Kidney (tissue), 14 donors: ENCODE measurements around the gene OR9Q1. TPM values are rescaled to one million over a fixed set of nuclear protein-coding genes. Genes with fewer than 3 reads are reported as not detected.

Source experiments
- DNase-seq, 5 donors: peaks; one replicate each; pipeline ENCODE4 v3.0.0-alpha.2; 2013 to 2020
- FAIRE-seq: peaks from 2 replicates; lab custom pipeline; 2012; peaks lifted over from hg19 to GRCh38; lab: Jason Lieb, UNC
- H3K27ac ChIP-seq, 2 donors: one replicate each; pipeline ENCODE4 v1.7.0; 2013; ENCODE audit warnings: low read depth in 2 of 2, low read length in 2 of 2, inconsistent platforms in 1 of 2
- H3K27me3 ChIP-seq: one replicate; pipeline ENCODE4 v1.7.1; 2013; ENCODE audit warnings: low read length, inconsistent platforms; ENCODE audit not compliant: control insufficient read depth, insufficient read depth
- H3K36me3 ChIP-seq, 3 donors: one replicate each; pipeline versions ENCODE4 v1.7.0 to v1.7.1; 2013; ENCODE audit warnings: low read length in 3 of 3, control low read depth in 1 of 3, inconsistent platforms in 1 of 3; ENCODE audit not compliant: insufficient read depth in 3 of 3, control insufficient read depth in 2 of 3
- H3K4me1 ChIP-seq, 3 donors: one replicate each; pipeline versions ENCODE4 v1.7.0 to v1.7.1; 2013; ENCODE audit warnings: low read length in 3 of 3, inconsistent platforms in 1 of 3, low read depth in 1 of 3; ENCODE audit not compliant: control insufficient read depth in 2 of 3, insufficient read depth in 2 of 3
- H3K4me3 ChIP-seq, 3 donors: one replicate each; pipeline versions ENCODE4 v1.7.0 to v1.8.1; 2013; ENCODE audit warnings: low read length in 3 of 3, control low read depth in 1 of 3, inconsistent platforms in 1 of 3
- H3K9ac ChIP-seq, 3 donors: one replicate each; pipeline versions ENCODE4 v1.7.0 to v1.7.1; 2013; ENCODE audit warnings: low read length in 3 of 3, control low read depth in 1 of 3, inconsistent platforms in 1 of 3
- H3K9me3 ChIP-seq, 3 donors: one replicate each; pipeline versions ENCODE4 v1.7.0 to v1.7.1; 2013; ENCODE audit warnings: low read length in 3 of 3, control low read depth in 1 of 3, inconsistent platforms in 1 of 3; ENCODE audit not compliant: control insufficient read depth in 2 of 3, insufficient read depth in 1 of 3
- CTCF ChIP-seq: IDR thresholded peaks from 3 replicates; pipeline ENCODE4 v1.5.1; 2012; ENCODE audit warnings: mild to moderate bottlenecking, moderate library complexity, borderline replicate concordance; ENCODE audit not compliant: insufficient read depth; ENCODE audit errors: extremely low read depth
- intact Hi-C: fragments of 100-400 bp; cut with DNase I; formaldehyde crosslinking; loops from one replicate; pipeline ENCODE4 v1.11.1; 2022
- polyA plus RNA-seq: library from polyadenylated mRNA; stranded (reverse); fragments of 350-450 nt; fragmentation: Illumina TruSeq; extraction: RNeasy Lipid Tissue Mini Kit (QIAGEN cat#74804); gene quantifications from one replicate; pipeline ENCODE4 v1.2.3, GENCODE V29; 2014; ENCODE audit warnings: low read depth, low replicate concordance; ENCODE audit not compliant: insufficient read depth
- total RNA-seq: library from RNA; stranded (reverse); fragmentation: NEBNext Ultra II Directional; extraction: Animal tissue kit (Norgen Biotek cat#: 25700); gene quantifications from one replicate; pipeline ENCODE4 v1.2.1, GENCODE V29; 2021
- donor health status: control.
- donor health status: control.
- donor health status: control.
- donor health status: control.
- donor health status: control.
- donor health status: DM: yes; HTN: yes; CAD: no.
- donor health status: Normal renal cell carcinoma (clear cell type).

The OR9Q1 gene
- total and polyA plus RNA-seq, 2 donors from 2014 or later = not detected

- Histone ChIP-seq H3K27ac (no peak overlapping the region), H3K27me3 (no peaks in the 10 kb centered on the region), H3K4me3 (no peak overlapping the region), H3K9ac (no peak overlapping the region), H3K36me3 (no peaks in the 10 kb centered on the region), H3K9me3 (peaks cover 0 to 2% (median under 1%) of the 10 kb centered on the region in 3 donors), H3K4me1 (no peaks in the 10 kb centered on the region)
- intact Hi-C loops = no loop called here
- no peak for TF ChIP-seq CTCF
- FAIRE-seq (no peak), DNase-seq (no peak)
Observed at GRCh38 chr11:58097437-58097836, 73.8 kb downstream of the OR9Q1 start.

GRCh38 chr11:58121096-58121495, 97.4 kb downstream of the OR9Q1 start:
- Histone ChIP-seq H3K9me3 (no peaks in the 10 kb centered on the region), H3K9ac (no peak overlapping the region), H3K27ac (no peak overlapping the region), H3K4me3 (no peak overlapping the region), H3K27me3 (no peaks in the 10 kb centered on the region), H3K4me1 (no peaks in the 10 kb centered on the region), H3K36me3 (no peaks in the 10 kb centered on the region)
- intact Hi-C loops = no loop called here
- no peak for FAIRE-seq
- no peak for TF ChIP-seq CTCF
- no peak for DNase-seq

GRCh38 chr11:58125469-58125868, 101.8 kb downstream of the OR9Q1 start, which contains the start of gene OR9I1:
Gene OR9I1, minus strand, starts transcription at chr11:58125530. Its CDS starts 6,086 bp downstream, at chr11:58119444.
- TF ChIP-seq CTCF = no peak
- no peaks in the 10 kb centered on the region for H3K4me1 ChIP-seq

GRCh38 chr11:58127350-58127749, 103.7 kb downstream of the OR9Q1 start:
- no peak for TF ChIP-seq CTCF
- intact Hi-C loops = no loop called here
- H3K27me3 ChIP-seq = no peaks in the 10 kb centered on the region
- no peak overlapping the region for H3K27ac ChIP-seq
- H3K36me3 ChIP-seq = no peaks in the 10 kb centered on the region
- no peak for FAIRE-seq
- H3K4me1 ChIP-seq = no peaks in the 10 kb centered on the region
- no peaks in the 10 kb centered on the region for H3K9me3 ChIP-seq
- no peak for DNase-seq
- no peak overlapping the region for H3K9ac ChIP-seq
- H3K4me3 ChIP-seq = no peak overlapping the region

More at GRCh38 chr11:58125469-58125868, 101.8 kb downstream of the OR9Q1 start, which contains the start of gene OR9I1:
- H3K9ac ChIP-seq = no peak within 1 kb of the TSS
- H3K4me3 ChIP-seq = no peak within 1 kb of the TSS
- intact Hi-C loops = no loop called here
- H3K9me3 ChIP-seq = no peaks in the 10 kb centered on the region
- DNase-seq (no peak), FAIRE-seq (no peak)
- no peaks in the 10 kb centered on the region for H3K36me3 ChIP-seq
- H3K27me3 ChIP-seq = no peaks in the 10 kb centered on the region
- no peak within 1 kb of the TSS for H3K27ac ChIP-seq
